ENCODE results near the gene KRT77. TPM values are rescaled to one million over a fixed set of nuclear protein-coding genes. Genes with fewer than 3 reads are reported as not detected.

KRT77 gene
- total RNA-seq, 2 donors from 2014 or later = not detected

DNA sequence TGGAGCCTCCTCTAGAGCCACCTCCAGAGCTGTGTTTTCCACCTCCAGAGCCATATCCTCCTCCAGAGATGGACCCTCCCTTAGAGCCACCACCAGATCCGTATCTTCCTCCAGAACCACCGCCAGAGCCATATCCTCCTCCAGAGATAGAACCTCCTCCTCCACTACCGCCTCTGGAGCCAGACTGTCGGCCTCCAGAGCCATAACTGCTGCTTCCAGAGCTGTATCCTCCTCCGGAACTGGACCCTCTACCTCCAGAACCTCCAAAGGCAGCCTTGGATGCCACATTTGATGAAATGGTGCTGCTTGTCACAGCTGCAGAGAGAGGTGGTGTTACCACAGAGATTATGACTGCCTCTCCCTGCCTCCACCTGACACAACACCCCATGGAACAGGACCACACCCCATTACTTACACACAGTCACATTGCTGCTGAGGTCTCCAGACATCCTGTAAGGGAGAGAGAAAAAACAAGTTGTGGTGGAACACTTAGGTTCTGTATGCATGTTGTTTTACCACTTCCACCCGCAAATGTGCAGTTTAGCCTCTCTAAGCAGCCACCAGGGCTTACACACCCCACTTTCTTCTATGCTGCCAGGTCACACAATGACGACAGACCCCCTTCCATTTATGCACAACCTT lies 58.1 kb downstream of the KRT77 start:
- intact Hi-C loops (cut with DNase I) = loop anchor here in 1 of 2 donors (10.0 kb wide), 1 partner anchor 980 kb away; no protein-coding TSS in a partner anchor
- DNase-seq (ENCODE audit: low spot score) = no peak

DNA sequence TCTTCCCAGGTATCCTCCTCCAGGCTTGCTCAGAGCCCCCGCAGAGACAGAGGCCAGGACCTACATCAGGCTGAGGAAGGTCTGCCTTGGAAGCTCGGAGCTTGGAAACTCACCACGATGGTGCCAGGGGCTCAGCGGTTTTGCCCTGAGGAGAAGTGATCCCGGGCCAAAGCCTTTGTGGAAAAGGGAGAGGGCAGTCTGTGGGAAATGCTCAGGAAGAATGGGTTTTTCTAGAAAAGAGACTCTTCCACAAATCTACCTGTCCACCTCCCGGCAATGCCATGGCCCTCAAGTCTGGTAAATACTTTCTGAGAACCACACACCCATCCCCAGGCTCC lies 59.3 kb downstream of the KRT77 start:
- intact Hi-C loops (cut with DNase I) = loop anchor here in 1 of 2 donors (10.0 kb wide), 1 partner anchor 979 kb away; no protein-coding TSS in a partner anchor
- DNase-seq (ENCODE audit: low spot score) = no peak

DNA sequence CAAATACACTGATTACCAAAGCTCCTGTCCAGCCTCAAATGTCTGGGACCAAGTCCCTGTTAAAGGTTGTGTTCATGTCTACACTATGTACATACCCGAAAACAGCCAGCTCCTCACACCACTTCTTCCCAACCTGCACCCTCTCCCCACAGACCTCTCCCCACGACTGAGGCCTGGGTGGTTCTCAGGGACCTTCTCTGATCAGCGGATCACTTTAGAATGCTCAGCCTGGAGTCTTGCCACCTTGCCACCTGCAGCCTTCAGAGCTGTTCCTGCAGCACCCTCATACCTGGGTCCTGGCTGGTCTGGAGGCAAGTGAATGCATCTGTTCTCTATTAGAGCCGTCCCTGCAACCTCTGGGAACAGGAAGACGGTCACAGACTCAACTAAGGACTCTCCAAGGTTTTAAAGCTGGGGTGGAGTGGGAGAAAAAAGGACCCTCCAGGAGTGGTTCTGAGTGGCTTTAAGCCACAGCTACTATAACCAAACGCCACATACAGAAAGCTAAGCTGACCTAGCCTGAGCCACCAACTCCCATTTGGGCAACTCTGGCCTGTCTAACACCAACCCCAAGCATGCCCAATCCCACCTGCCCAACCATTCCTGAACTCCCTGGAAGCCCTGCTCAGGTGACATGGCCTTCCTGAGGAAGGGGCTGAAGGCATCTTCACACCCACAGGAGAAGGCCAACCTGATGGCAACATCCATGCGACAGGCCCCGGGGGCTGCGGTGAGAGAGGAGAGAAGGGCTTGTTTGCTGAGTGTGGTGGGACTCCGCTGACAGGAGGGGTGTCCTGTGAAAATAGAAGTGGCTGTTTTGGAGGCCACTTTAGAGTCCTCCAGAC lies 59.9 kb downstream of the KRT77 start:
- intact Hi-C loops (cut with DNase I) = loop anchor here in 1 of 2 donors (10.0 kb wide), 1 partner anchor 979 kb away; no protein-coding TSS in a partner anchor
- no peak for DNase-seq (ENCODE audit: low spot score)

DNA sequence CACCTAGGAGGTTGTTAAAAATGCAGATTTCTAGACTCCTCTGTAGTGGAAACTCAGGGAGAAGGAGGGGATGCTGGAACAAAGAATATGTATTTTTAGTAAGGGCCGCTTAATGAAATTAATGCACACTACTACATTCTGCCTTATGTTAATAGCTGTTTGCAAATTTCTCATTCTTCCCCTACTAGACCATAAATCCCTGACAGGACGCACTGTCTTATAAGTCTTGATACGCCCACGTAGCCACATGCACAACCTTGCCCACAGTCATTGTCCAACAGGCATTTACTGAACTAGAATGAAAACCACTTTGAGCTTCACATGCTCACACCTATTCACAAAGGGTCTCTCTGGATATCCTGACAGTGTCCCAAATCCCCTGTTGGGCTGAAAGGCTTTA lies 61.9 kb downstream of the KRT77 start:
- intact Hi-C loops (cut with DNase I) = loop anchor here in 1 of 2 donors (10.0 kb wide), 1 partner anchor 977 kb away; no protein-coding TSS in a partner anchor
- DNase-seq (ENCODE audit: low spot score) = no peak

Other genes with a start within 250 kb of the KRT77 start
- gene KRT6C, start 229.7 kb downstream of the KRT77 start, total RNA-seq = not detected
- gene KRT6A, start 210.3 kb downstream of the KRT77 start, total RNA-seq = not detected
- gene KRT5, start 183.1 kb downstream of the KRT77 start, total RNA-seq = not detected
- gene KRT71, start 150.4 kb downstream of the KRT77 start, total RNA-seq = not detected
- gene KRT74, start 129.7 kb downstream of the KRT77 start, total RNA-seq = not detected
- gene KRT72, start 102.1 kb downstream of the KRT77 start, total RNA-seq = not detected
- not detected for gene KRT73, start 85.0 kb downstream of the KRT77 start, total RNA-seq
- not detected for gene KRT2, start 51.3 kb downstream of the KRT77 start, total RNA-seq
- gene KRT1, start 23.1 kb downstream of the KRT77 start, total RNA-seq = under 1 TPM in 1 of 2 donors, not detected in 1; 0.42 TPM
- gene KRT76, start 73.8 kb upstream of the KRT77 start, total RNA-seq = not detected
- gene KRT3, start 92.6 kb upstream of the KRT77 start, total RNA-seq = not detected
- not detected for gene KRT4, start 110.6 kb upstream of the KRT77 start, total RNA-seq
- not detected for gene KRT79, start 130.8 kb upstream of the KRT77 start, total RNA-seq
- gene KRT78, start 145.5 kb upstream of the KRT77 start, total RNA-seq = not detected
- 10 to 100 TPM in 1 of 2 donors, 1 to 10 TPM in 1; 4.0 to 23.6 TPM for gene KRT8, start 201.6 kb upstream of the KRT77 start, total RNA-seq
- 10 to 100 TPM; 14.1 to 20.5 TPM for gene KRT18, start 245.6 kb upstream of the KRT77 start, total RNA-seq

Measured in posterior vena cava (tissue), 2 donors.